Upper lobe of left lung (tissue), 6 donors: ENCODE results near the gene GALR1. TPM values are rescaled to one million over a fixed set of nuclear protein-coding genes. Genes with fewer than 3 reads are reported as not detected.

Experiments used
- ATAC-seq, 2 donors: fragments of 200-7000 bp; cut with Tn5 transposase; one replicate each; pipeline ENCODE4 v1.9.1; 2022; ENCODE audit warnings: mild to moderate bottlenecking in 2 of 2, moderate library complexity in 2 of 2; ENCODE audit not compliant: low FRiP score in 2 of 2
- DNase-seq, 2 donors: peaks; one replicate each; pipeline ENCODE4 v3.0.0-alpha.2; 2019 to 2020
- H3K27ac ChIP-seq, 4 donors: fragments of 200-600 bp; sonication (generic); one replicate each; pipeline ENCODE4 v1.5.1; 2016 to 2019
- H3K27me3 ChIP-seq, 4 donors: fragments of 200-600 bp; sonication (generic); one replicate each; pipeline ENCODE4 v1.5.1; 2017 to 2019
- H3K36me3 ChIP-seq, 4 donors: fragments of 200-600 bp; sonication (generic); one replicate each; pipeline ENCODE4 v1.5.1; 2016 to 2019
- H3K4me1 ChIP-seq, 4 donors: fragments of 200-600 bp; sonication (generic); one replicate each; pipeline ENCODE4 v1.5.1; 2018 to 2019
- H3K4me3 ChIP-seq, 4 donors: fragments of 200-600 bp; sonication (generic); one replicate each; pipeline ENCODE4 v1.5.1; 2017 to 2019; ENCODE audit warnings: mild to moderate bottlenecking in 2 of 4, moderate library complexity in 1 of 4
- H3K9me3 ChIP-seq, 4 donors: fragments of 200-600 bp; sonication (generic); one replicate each; pipeline ENCODE4 v1.5.1; 2018 to 2019
- EP300 ChIP-seq, 4 donors: sonication (generic); formaldehyde crosslinking; IDR thresholded peaks; one replicate each; pipeline ENCODE4 v1.5.1; 2017; ENCODE audit warnings: antibody characterized with exemption in 4 of 4, control low read depth in 2 of 4
- POLR2A ChIP-seq, 4 donors: fragments of 450-650 bp; IDR thresholded peaks; one replicate each; pipeline ENCODE4 v1.5.1; 2016 to 2017; ENCODE audit warnings: antibody characterized with exemption in 4 of 4, mild to moderate bottlenecking in 2 of 4
- POLR2AphosphoS5 ChIP-seq, 2 donors: sonication (generic); formaldehyde crosslinking; IDR thresholded peaks; one replicate each; pipeline ENCODE4 v1.5.1; 2017; ENCODE audit warnings: antibody characterized with exemption in 2 of 2
- WGBS, 2 donors: methylation state at CpG; one replicate each; pipeline ENCODE4 v1.1.5; 2017 to 2018; 5-methylcytosine and 5-hydroxymethylcytosine counted together
- total RNA-seq, 6 donors: library from RNA; depleted of rRNA in 4 of 6; stranded (reverse); fragments of >200 nt in 4 of 6; gene quantifications; one replicate each; pipeline versions ENCODE4 v1.1.0 to v1.2.1, GENCODE V29; 2016 to 2021
- TF ChIP-seq, protein P1 (sequence below), 6 experiments: fragments of 450-650 bp in 4 of 6; fragments of 200-600 bp in 2 of 6; sonication (generic) in 2 of 6; IDR thresholded peaks; one replicate each; pipeline ENCODE4 v1.5.1; 2016 to 2019; ENCODE audit warnings: antibody characterized with exemption in 6 of 6
- donor health status: DM: no; HTN: no; CAD: no; lungs with moderate emphysema.
- donor health status: DM: no; HTN: yes; CAD: no; lungs with severe emphysema.

The GALR1 gene
- total RNA-seq, 6 donors from 2014 or later, result not detected

DNA sequence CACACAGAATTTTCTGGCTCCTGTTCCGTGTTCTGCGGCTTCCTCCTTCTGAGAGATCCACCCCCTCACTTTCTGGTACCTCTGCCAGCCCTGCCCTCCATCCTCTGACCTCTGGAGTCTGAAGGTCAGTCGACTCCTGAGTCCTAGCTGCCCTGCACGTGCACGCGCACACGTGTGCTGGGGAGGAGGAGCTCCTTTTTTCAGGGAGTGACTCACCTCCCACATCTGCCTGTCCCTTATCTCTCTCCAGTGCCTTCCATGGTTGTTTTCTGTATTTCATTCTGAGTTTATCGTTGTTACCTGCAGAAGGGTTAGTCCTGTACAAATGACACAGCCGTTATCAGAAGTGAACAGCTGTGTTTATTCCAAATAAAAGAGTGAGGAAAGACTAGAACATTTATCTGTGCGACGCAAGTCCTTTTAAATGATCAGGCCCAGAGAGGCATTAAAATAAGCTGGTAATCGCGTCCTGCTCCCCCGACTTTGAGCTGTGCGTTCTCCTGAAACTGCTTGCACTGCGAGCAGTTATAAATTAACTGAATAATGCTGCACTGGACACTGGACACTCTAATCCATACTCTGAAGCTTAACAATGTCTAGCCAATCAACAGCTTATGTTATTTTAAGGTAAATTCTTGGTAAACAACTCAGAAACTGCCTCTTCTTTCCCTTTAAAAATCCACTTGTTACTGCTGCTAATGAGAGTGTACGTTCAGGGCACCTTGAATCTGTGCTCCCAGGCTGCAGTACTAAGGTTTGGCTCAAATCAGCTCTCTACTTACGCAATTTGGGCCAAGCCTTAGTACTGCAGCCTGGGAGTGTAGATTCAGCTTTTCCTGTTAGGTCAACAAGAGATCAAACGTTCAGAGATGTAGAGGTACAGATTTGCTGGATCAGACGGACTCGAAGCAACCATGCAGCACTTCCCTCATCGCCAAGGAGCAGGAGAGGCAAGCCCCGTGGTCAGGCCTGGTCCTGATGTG, 72.5 kb downstream of the GALR1 start:
- Histone ChIP-seq H3K36me3 (no peaks in the 10 kb centered on the region), H3K27ac (no peak overlapping the region), H3K4me3 (no peak overlapping the region), H3K27me3 (no peaks in the 10 kb centered on the region), H3K4me1 (no peaks in the 10 kb centered on the region), H3K9me3 (no peaks in the 10 kb centered on the region)
- 57 to 60% methylated on average over 23 of the region's 23 CpGs for whole genome bisulfite sequencing, 2 donors
- DNase-seq (no peak), ATAC-seq (peak in 1 of 2 donors; percentile 30)
- no peak for TF ChIP-seq EP300 (IDR thresholded peaks at IDR 0.05)
- no peak for TF ChIP-seq POLR2A (IDR thresholded peaks at IDR 0.05)
- TF ChIP-seq, protein P1, sequence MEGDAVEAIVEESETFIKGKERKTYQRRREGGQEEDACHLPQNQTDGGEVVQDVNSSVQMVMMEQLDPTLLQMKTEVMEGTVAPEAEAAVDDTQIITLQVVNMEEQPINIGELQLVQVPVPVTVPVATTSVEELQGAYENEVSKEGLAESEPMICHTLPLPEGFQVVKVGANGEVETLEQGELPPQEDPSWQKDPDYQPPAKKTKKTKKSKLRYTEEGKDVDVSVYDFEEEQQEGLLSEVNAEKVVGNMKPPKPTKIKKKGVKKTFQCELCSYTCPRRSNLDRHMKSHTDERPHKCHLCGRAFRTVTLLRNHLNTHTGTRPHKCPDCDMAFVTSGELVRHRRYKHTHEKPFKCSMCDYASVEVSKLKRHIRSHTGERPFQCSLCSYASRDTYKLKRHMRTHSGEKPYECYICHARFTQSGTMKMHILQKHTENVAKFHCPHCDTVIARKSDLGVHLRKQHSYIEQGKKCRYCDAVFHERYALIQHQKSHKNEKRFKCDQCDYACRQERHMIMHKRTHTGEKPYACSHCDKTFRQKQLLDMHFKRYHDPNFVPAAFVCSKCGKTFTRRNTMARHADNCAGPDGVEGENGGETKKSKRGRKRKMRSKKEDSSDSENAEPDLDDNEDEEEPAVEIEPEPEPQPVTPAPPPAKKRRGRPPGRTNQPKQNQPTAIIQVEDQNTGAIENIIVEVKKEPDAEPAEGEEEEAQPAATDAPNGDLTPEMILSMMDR (IDR thresholded peaks at IDR 0.05), result no peak

DNA sequence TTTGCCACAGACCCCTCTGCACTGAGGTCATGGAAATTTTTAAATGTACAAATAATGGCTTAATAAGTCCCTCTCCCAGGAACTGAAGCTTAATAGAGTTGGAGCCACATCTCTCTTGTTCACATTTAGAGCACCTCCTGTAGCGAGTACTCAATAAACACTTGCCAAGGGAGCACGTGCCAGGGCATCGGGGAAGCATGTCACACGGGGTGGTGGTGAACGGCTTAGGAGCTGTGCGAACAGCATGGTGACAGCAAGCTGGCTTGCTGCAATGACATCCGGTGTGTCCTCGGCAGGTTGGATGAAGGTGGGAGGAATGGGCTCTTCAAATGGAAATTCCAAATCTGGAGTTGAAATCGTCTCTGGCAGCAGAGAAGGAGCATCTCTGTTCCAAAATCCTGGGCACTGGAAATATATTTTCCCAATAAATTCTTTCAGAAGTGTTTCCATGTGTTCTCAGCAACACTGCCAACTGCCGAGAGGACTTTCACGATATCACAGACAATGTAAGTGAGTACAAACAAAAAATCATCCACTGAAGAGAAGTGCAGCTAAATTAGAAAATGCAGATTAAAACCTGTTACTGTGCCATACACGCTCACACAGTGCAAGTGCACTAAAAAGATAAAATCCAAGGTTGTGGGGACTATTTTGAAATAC, 74.1 kb downstream of the GALR1 start:
- DNase-seq (no peak), ATAC-seq (no peak)
- Histone ChIP-seq H3K4me1 (no peaks in the 10 kb centered on the region), H3K9me3 (no peaks in the 10 kb centered on the region), H3K27me3 (no peaks in the 10 kb centered on the region), H3K36me3 (no peaks in the 10 kb centered on the region), H3K4me3 (no peak overlapping the region), H3K27ac (no peak overlapping the region)
- TF ChIP-seq, protein P1 (IDR thresholded peaks at IDR 0.05), result no peak
- no peak for TF ChIP-seq EP300 (IDR thresholded peaks at IDR 0.05)
- TF ChIP-seq POLR2A (IDR thresholded peaks at IDR 0.05), result no peak
- TF ChIP-seq POLR2AphosphoS5 (IDR thresholded peaks at IDR 0.05), result no peak
- 85 to 86% methylated on average over 12 of the region's 12 CpGs for WGBS, 2 donors

Other genes with a start within 250 kb of the GALR1 start
- gene MBP, start 117.1 kb upstream of the GALR1 start, total RNA-seq, result 10 to 100 TPM; 55.5 to 87.6 (median 68.8) TPM